Measurements from ENCODE around the gene TJAP1.
"Not testable (repeated sequence)": the region's sequence is repeated elsewhere in the genome, so short reads cannot be mapped to it uniquely, and the experiment has no call there.

Gene TJAP1

GRCh38 chr6:43481591-43482236, 4.3 kb downstream of the TJAP1 start:
- DNase-seq, result no peak

GRCh38 chr6:43488667-43489276, 11.4 kb downstream of the TJAP1 start:
- peak; percentile 26 for DNase-seq

GRCh38 chr6:43489277-43490072, 12.1 kb downstream of the TJAP1 start:
- no peak for DNase-seq

- DNase-seq, result no peak
These were observed 13.2 kb downstream of the TJAP1 start for GRCh38 chr6:43490523-43490939.

GRCh38 chr6:43491750-43492661, 14.6 kb downstream of the TJAP1 start:
- DNase-seq, result peak; percentile 75

- DNase-seq, result no peak
These were observed 15.3 kb downstream of the TJAP1 start for GRCh38 chr6:43492673-43493072.

GRCh38 chr6:43493230-43493629, 15.9 kb downstream of the TJAP1 start:
- no peak for DNase-seq

GRCh38 chr6:43493833-43494232, 16.5 kb downstream of the TJAP1 start:
- DNase-seq, result no peak

GRCh38 chr6:43494321-43494720, 17.0 kb downstream of the TJAP1 start:
- DNase-seq, result no peak

- no peak for DNase-seq
These were observed 17.4 kb downstream of the TJAP1 start for GRCh38 chr6:43494766-43495165.

- DNase-seq, result no peak
These were observed 18.1 kb downstream of the TJAP1 start for GRCh38 chr6:43495409-43495941.

- peak; percentile 53 for DNase-seq
These were observed 19.2 kb downstream of the TJAP1 start for GRCh38 chr6:43496370-43497128.

GRCh38 chr6:43497129-43497396, 19.7 kb downstream of the TJAP1 start:
- no peak for DNase-seq

GRCh38 chr6:43497689-43498088, 20.3 kb downstream of the TJAP1 start:
- DNase-seq, result no peak

GRCh38 chr6:43498291-43498690, 20.9 kb downstream of the TJAP1 start:
- not testable (repeated sequence) for DNase-seq

GRCh38 chr6:43499028-43499815, 21.9 kb downstream of the TJAP1 start:
- DNase-seq, result no peak

- DNase-seq, result no peak
These were observed 23.6 kb downstream of the TJAP1 start for GRCh38 chr6:43500921-43501320.

GRCh38 chr6:43502666-43503065, 25.3 kb downstream of the TJAP1 start:
- no peak for DNase-seq

GRCh38 chr6:43503443-43503842, 26.1 kb downstream of the TJAP1 start:
- DNase-seq, result no peak

GRCh38 chr6:43504756-43505593, 27.6 kb downstream of the TJAP1 start:
- no peak for DNase-seq
